Mesodermal cell (in vitro differentiated cells): ENCODE results near the gene CFI.
"Not testable (repeated sequence)": the region's sequence is repeated elsewhere in the genome, so short reads cannot be mapped to it uniquely, and the experiment has no call there.

Experiments used
- H3K27ac ChIP-seq: 2 replicates; pipeline ENCODE4 v1.7.0; 2013; ENCODE audit warnings: mild to moderate bottlenecking, low read depth, low read length, moderate library complexity; ENCODE audit not compliant: severe bottlenecking
- H3K36me3 ChIP-seq: 2 replicates; pipeline ENCODE4 v1.7.1; 2013; ENCODE audit warnings: mild to moderate bottlenecking, low read length, moderate library complexity; ENCODE audit not compliant: control insufficient read depth, insufficient read depth
- H3K4me1 ChIP-seq: one replicate; pipeline ENCODE4 v1.7.1; 2013; ENCODE audit warnings: mild to moderate bottlenecking, low read length; ENCODE audit not compliant: insufficient read depth, control insufficient read depth, poor library complexity, severe bottlenecking
- H3K4me3 ChIP-seq: 2 replicates; pipeline ENCODE4 v1.7.0; 2013; ENCODE audit warnings: low read length, control low read depth, mild to moderate bottlenecking; ENCODE audit not compliant: insufficient read depth, poor library complexity, severe bottlenecking; ENCODE audit errors: extremely low read depth
- H3K9me3 ChIP-seq: 2 replicates; pipeline ENCODE4 v1.7.1; 2013; ENCODE audit warnings: mild to moderate bottlenecking, low read length, moderate library complexity; ENCODE audit not compliant: control insufficient read depth
- WGBS, 2 experiments: methylation state at CpG; one replicate each; pipeline ENCODE4 v1.1.5; 2013; ENCODE audit warnings: missing lambda C conversion rate in 2 of 2; ENCODE audit not compliant: insufficient coverage in 2 of 2; 5-methylcytosine and 5-hydroxymethylcytosine counted together

Gene CFI

GRCh38 chr4:109795059-109795458 is 6.7 kb downstream of the CFI start:
- no peaks in the 10 kb centered on the region for H3K4me1 ChIP-seq
- no peak overlapping the region for H3K4me3 ChIP-seq

GRCh38 chr4:109787807-109788206 is 14.0 kb downstream of the CFI start:
- no peaks in the 10 kb centered on the region for H3K4me1 ChIP-seq
- H3K36me3 ChIP-seq = no peaks in the 10 kb centered on the region
- H3K27ac ChIP-seq = no peak overlapping the region
- no peaks in the 10 kb centered on the region for H3K9me3 ChIP-seq
- WGBS, 2 experiments = no CpG with 5 or more reads among the region's 1 CpG
- H3K4me3 ChIP-seq = no peak overlapping the region

More at GRCh38 chr4:109795059-109795458, 6.7 kb downstream of the CFI start:
- no peaks in the 10 kb centered on the region for H3K36me3 ChIP-seq
- H3K27ac ChIP-seq = no peak overlapping the region
- H3K9me3 ChIP-seq = peaks cover 4% of the 10 kb centered on the region
- 91 to 93% methylated on average over 3 to 5 of the region's 6 CpGs for WGBS, 2 experiments

GRCh38 chr4:109786846-109787245 is 15.0 kb downstream of the CFI start:
- Histone ChIP-seq H3K27ac (no peak overlapping the region), H3K4me3 (no peak overlapping the region), H3K4me1 (no peaks in the 10 kb centered on the region), H3K36me3 (no peaks in the 10 kb centered on the region), H3K9me3 (no peaks in the 10 kb centered on the region)
- no CpG with 5 or more reads among the region's 1 CpG for WGBS, 2 experiments

GRCh38 chr4:109782092-109782491 is 19.7 kb downstream of the CFI start:
- not testable (repeated sequence) for H3K4me3 ChIP-seq, H3K36me3 ChIP-seq
- 100% methylated on average over 1 of the region's 2 CpGs; no CpG with 5 or more reads in 1 of the 2 experiments for WGBS, 2 experiments

GRCh38 chr4:109764789-109765402 is 36.9 kb downstream of the CFI start:
- 100% methylated on average over 1 of the region's 5 CpGs; no CpG with 5 or more reads in 1 of the 2 experiments for WGBS, 2 experiments
- Histone ChIP-seq H3K9me3 (no peaks in the 10 kb centered on the region), H3K4me1 (no peaks in the 10 kb centered on the region)

More at GRCh38 chr4:109782092-109782491, 19.7 kb downstream of the CFI start:
- not testable (repeated sequence) for H3K27ac ChIP-seq, H3K9me3 ChIP-seq, H3K4me1 ChIP-seq

GRCh38 chr4:109764376-109764775 is 37.4 kb downstream of the CFI start:
- H3K9me3 ChIP-seq = no peaks in the 10 kb centered on the region
- H3K4me1 ChIP-seq = no peaks in the 10 kb centered on the region
- no peak overlapping the region for H3K4me3 ChIP-seq
- H3K36me3 ChIP-seq = no peaks in the 10 kb centered on the region
- H3K27ac ChIP-seq = no peak overlapping the region
- WGBS, 2 experiments = 100% methylated on average over 2 of the region's 2 CpGs

More at GRCh38 chr4:109764789-109765402, 36.9 kb downstream of the CFI start:
- Histone ChIP-seq H3K4me3 (no peak overlapping the region), H3K36me3 (no peaks in the 10 kb centered on the region), H3K27ac (no peak overlapping the region)

GRCh38 chr4:109760682-109761081 is 41.1 kb downstream of the CFI start:
- no CpG with 5 or more reads among the region's 2 CpGs for WGBS, 2 experiments
- no peak overlapping the region for H3K27ac ChIP-seq
- H3K9me3 ChIP-seq = no peaks in the 10 kb centered on the region
- no peak overlapping the region for H3K4me3 ChIP-seq
- H3K4me1 ChIP-seq = no peaks in the 10 kb centered on the region
- no peaks in the 10 kb centered on the region for H3K36me3 ChIP-seq

GRCh38 chr4:109755656-109756055 is 46.1 kb downstream of the CFI start:
- Histone ChIP-seq H3K4me3 (no peak overlapping the region), H3K36me3 (no peaks in the 10 kb centered on the region), H3K9me3 (no peaks in the 10 kb centered on the region), H3K4me1 (no peaks in the 10 kb centered on the region), H3K27ac (no peak overlapping the region)
- WGBS, 2 experiments = no CpG with 5 or more reads among the region's 3 CpGs

- H3K27ac ChIP-seq = no peak overlapping the region
- H3K4me1 ChIP-seq = no peaks in the 10 kb centered on the region
- H3K36me3 ChIP-seq = no peaks in the 10 kb centered on the region
- no peak overlapping the region for H3K4me3 ChIP-seq
- WGBS, 2 experiments = 87 to 88% methylated on average over 3 of the region's 7 CpGs
- no peaks in the 10 kb centered on the region for H3K9me3 ChIP-seq
Measured at GRCh38 chr4:109754093-109754857, 47.5 kb downstream of the CFI start.

GRCh38 chr4:109752525-109752924 is 49.3 kb downstream of the CFI start:
- Histone ChIP-seq H3K27ac (no peak overlapping the region), H3K4me1 (no peaks in the 10 kb centered on the region), H3K4me3 (no peak overlapping the region), H3K9me3 (no peaks in the 10 kb centered on the region), H3K36me3 (no peaks in the 10 kb centered on the region)
- WGBS, 2 experiments = no CpG with 5 or more reads among the region's 1 CpG

GRCh38 chr4:109751852-109752251 is 49.9 kb downstream of the CFI start:
- Histone ChIP-seq H3K9me3 (no peaks in the 10 kb centered on the region), H3K4me1 (no peaks in the 10 kb centered on the region), H3K4me3 (no peak overlapping the region), H3K27ac (no peak overlapping the region), H3K36me3 (no peaks in the 10 kb centered on the region)
- no CpG with 5 or more reads among the region's 4 CpGs for WGBS, 2 experiments
